A204.1 (cell line): ENCODE measurements around the gene HAUS5.
A peak's percentile ranks its signal among the peaks of the same experiment; 100 is the strongest.
"Not testable (repeated sequence)": the region's sequence is repeated elsewhere in the genome, so short reads cannot be mapped to it uniquely, and the experiment has no call there.

Experiments
- FAIRE-seq: peaks from 2 replicates; lab custom pipeline; 2012; peaks lifted over from hg19 to GRCh38; lab: Jason Lieb, UNC

HAUS5 gene

GRCh38 chr19:35643255-35644205, 31.0 kb downstream of the HAUS5 start:
- no peak for FAIRE-seq

GRCh38 chr19:35644206-35644986, 31.9 kb downstream of the HAUS5 start:
- FAIRE-seq = peak; percentile 96

- FAIRE-seq = no peak
Measured at GRCh38 chr19:35644987-35645679, 32.6 kb downstream of the HAUS5 start.

DNA sequence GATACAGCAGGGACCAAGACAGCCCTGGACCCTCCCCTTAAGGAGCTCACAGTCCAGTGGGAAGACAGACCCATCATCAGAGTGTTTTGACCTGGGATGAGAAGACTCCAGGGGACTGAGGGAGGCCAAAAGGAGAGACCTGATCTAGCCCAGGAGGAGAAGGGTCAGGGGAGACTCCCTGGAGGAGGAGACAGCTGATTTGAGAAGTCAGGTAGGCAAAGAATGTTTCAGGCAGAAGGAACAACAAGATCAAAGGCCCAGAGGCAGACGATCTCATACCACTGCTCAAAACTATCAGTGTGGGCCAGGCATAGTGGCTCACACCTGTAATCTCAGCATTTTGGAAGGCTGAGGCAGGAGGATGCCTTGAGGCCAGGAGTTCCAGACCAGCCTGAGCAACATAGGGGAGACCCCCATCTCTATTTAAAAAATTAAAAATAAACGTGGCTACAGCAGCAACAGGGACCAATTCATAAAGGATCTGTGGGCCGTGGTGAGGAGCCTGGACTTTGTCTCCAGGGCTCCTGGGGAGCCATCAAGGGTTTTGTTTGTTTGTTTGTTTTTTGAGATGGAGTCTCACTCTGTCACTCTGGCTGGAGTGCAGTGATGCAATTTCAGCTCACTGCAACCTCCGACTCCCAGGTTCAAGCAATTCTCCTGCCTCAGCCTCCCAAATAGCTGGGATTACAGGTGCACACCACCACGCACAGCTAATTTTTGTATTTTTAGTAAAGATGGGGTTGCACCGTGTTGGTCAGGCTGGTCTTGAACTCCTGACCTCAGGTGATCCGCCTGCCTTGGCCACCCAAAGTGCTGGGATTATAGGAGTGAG, 33.4 kb downstream of the HAUS5 start:
- FAIRE-seq = no peak

DNA sequence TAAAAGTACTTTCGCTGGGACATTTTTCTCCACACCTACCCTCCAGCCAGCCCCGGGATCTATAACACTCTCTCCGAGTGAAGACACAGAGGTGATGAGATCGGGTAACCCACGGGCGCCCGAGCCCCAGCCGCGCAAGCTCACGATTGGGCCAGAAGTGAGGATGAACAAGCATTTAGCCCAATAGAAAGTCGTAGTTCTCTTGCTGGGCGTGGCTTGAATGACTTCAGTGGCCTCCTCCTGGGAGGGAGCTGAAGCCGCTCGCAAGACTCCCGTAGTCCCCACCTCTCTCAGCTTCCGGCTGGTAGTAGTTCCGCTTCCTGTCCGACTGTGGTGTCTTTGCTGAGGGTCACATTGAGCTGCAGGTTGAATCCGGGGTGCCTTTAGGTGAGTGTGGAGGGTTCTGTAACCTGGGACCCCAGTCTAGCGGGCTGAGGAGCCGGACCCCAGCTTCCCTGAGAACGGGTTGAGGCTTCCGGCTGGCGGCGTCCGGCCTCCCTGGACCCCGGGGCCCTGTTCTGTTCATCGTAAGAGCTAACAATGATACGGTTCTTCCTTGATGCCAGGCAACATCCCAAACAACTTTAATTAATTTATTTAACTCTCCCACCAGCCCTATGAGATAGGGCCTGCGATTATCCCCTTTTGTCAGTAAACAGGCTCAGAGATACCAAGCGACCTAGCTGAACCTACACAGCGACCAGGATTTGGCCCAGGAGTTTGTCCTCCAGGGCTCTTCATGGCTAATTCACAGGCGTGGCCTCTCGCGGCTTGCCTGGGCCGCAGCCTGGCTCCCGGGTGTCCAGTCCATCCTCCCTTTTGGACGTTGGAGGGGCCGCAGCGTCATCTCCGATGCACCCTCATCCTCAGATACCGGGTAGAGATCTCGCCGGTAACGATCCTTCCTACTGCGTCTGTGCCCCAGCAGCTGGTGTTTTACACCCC, 35.8 kb downstream of the HAUS5 start, which contains the start of gene COX6B1:
TSS of gene COX6B1 (plus strand) at position 307 of the 945 bp plus-strand sequence. CDS start 2,921 bp downstream, outside the sequence.
- peak; percentile 98 for FAIRE-seq

GRCh38 chr19:35650581-35650980, 38.0 kb downstream of the HAUS5 start:
- FAIRE-seq = no peak

DNA sequence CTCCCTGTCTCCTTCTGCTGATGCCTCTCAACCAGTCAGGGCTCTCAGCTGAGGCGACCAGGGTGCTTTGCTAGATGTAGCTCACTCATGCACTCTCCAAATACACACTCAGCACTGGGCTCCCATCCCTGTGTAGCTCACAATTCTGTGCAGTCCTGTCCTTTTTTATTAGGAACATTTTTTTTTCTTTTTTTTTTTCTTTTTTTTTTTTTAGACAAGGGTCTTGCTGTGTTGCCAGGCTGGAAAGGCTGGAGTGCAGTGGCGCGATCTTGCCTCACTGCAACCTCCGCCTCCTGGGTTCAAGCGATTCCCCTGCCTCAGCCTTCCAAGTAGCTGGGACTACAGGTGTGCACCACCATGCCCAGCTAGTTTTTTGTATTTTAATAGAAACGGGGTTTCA, 42.3 kb downstream of the HAUS5 start:
- FAIRE-seq = not testable (repeated sequence)

DNA sequence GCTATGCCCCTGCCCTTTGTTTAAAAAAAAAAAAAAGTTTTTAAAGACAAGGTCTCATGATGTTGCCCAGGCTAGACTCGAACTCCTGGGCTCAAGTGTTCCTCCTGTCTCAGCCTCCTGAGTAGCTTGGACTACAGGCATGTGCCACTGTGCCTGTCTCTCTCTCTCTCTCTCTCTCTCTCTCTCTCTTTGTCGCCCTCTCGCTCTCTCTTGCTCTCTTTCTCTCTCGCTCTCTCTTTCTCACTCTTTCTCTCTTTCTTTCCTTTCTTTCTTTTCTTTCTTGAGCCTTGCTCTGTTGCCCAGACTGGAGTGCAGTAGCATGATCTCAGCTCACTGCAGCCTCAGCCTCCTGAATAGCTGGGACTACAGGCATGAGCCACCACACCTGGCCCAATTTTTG, 43.1 kb downstream of the HAUS5 start:
- FAIRE-seq = no peak

DNA sequence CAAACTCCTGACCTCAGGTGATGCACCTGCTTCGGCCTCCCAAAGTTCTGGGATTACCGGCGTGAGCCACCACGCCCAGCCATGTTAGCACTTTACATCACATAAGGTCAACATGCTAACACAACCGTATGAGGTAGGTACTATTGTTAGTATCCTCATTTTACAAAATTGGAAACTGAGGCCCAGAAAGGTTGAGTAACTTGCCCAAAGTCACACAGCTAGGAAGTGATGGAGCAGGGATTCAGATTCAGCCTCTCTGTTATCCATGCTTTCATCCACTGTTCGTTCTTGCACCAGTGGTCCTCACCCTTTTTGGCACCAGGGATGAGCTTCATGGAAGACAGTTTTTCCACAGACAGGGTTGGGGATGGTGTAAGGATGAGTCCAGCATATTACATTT, 44.2 kb downstream of the HAUS5 start:
- no peak for FAIRE-seq

DNA sequence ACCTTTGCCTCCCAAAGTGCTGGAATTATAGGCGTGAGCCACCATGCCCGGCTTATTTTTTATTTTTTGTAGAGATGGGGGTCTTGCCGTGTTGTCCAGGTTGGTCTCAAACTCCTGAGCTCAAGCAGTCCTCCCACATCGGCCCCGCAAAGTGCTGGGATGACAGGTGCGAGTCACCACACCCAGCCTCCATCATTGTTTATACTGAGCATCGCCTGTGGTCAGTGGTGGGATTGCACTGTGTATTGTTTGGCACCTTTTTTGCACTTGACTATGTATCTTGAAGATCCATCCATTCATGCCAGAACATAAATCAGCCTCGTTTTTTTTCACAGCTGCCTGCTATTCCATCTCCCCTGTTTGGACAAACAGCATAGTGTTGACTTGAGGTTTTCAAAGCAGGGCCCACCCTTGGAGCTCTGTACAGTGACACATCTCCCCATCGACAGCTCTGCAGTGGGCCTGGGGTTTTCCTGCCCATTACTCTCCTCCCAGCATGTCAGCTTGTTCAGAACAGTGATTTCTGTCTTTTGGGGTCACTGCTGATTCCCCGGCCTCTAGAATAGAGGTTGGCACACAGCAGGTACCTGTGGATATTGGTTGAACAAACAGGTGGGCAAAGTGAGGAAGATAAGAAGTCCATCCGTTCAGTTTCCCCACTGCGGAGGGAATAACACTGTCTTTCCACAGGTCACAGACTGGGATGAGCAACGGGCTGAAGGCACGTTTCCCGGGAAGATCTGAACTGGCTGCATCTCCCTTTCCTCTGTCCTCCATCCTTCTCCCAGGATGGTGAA, 45.6 kb downstream of the HAUS5 start:
- FAIRE-seq = no peak

DNA sequence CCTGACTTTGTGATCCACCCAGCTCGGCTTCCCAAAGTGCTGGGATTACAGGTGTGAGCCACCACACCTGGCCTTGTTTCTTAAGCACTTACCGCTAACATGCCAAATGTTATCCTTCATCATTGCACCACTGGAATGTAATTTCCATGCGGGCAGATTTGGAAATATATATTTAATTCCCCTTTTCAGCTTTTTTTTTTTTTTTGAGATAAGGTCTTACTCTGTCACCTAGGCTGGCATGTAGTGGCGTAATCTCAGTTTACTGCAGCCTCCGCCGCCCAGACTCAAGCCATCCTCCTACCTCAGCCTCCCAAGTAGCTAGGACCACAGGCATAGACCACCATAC, 49.4 kb downstream of the HAUS5 start:
- FAIRE-seq = no peak

GRCh38 chr19:35663981-35664380, 51.4 kb downstream of the HAUS5 start:
- FAIRE-seq = no peak

DNA sequence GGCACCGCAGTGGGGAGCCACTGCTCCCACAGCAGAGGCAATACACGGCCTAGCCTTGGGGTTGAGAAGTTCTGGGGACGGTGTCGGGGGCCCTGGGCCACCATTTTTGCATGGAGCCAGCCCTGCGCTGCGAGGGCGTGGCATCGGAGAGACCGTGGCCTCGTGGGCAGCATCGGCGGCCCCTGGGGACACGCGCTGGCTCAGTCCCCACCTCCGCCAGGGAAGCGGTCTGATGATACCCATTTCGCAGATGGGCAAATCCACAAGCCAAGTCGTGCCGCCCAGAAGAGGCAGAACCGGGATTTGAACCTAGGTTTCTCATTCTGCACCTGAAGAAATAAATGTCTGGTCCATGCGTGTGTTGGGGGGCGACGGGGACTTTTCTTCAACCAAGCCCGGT, 52.6 kb downstream of the HAUS5 start:
- no peak for FAIRE-seq

GRCh38 chr19:35665604-35666003, 53.1 kb downstream of the HAUS5 start:
- no peak for FAIRE-seq

- FAIRE-seq = no peak
Measured at GRCh38 chr19:35666251-35666913, 53.8 kb downstream of the HAUS5 start, which contains the start of gene UPK1A. Gene UPK1A (plus strand): TSS chr19:35666517. CDS start chr19:35666813, 296 bp downstream.

- FAIRE-seq = no peak
Measured at GRCh38 chr19:35669566-35669965, 57.0 kb downstream of the HAUS5 start.

DNA sequence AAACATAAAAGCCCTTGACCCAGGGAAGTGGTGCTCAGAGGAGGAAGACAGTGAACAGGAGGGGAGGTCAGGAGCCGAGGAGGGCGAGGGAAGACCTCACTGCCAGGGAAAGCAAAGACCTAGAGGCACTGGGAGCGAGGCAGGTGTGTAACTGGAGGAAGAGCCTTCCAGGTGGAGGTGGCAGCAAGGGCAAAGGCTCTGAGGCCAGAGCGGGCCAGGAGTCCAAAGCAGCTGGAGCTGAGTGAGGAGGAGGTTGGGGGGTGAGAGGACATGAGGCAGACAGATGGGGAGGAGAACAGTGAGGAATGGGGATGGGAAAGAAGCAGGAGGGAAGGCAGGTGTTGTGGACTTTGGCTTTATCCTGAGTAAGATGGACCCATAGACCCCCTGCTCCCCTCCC, 57.4 kb downstream of the HAUS5 start:
- no peak for FAIRE-seq

DNA sequence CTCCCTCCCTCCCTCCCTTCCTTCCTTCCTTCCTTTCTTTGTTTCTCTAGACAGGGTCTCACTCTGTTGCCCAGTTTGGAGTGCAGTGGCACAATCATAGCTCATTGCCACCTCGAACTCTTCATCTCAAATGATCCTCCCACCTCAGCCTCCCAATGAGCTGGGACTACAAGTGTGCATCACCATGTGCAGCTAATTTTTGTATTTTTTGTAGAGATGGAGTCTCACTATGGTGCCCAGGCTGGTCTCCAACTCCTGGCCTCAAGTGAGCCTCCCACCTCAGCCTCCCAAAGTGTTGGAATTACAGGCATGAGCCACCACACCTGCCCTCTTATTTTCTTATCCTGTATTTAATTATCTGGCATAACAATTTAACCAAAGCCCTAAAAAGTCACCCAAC, 58.2 kb downstream of the HAUS5 start:
- no peak for FAIRE-seq

DNA sequence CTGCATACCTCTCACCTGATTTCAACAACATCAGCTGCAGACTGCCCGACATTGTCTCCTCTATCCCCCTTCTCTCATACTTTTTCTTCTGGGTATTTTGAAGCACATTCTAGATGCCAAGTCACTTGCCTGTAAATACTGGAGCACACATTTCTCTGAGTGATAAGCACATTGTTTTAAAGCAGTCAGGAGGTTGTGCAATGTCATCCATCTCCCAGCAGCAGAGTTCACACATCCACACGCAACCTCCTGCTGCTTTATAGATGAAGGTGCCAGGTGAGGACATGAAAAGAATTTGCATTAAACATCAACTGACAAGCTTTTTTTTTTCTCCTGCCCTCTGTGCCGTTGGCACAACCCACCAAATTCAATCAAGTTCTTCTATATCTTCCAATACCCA, 59.3 kb downstream of the HAUS5 start:
- no peak for FAIRE-seq
